Measurements from ENCODE around the gene CISD1. TPM values are rescaled to one million over a fixed set of nuclear protein-coding genes. Genes with fewer than 3 reads are reported as not detected.

CISD1 gene
- total RNA-seq, 1 donor from 2014 or later: 8.9 TPM

- H3K4me1 ChIP-seq (ENCODE audit: control insufficient read depth in 3 of 3, insufficient read depth in 3 of 3, low read length in 3 of 3): peaks cover 0 to 11% (median 3%) of the 10 kb centered on the region in 3 donors
Observed at GRCh38 chr10:58278274-58278961, 9.5 kb downstream of the CISD1 start.

GRCh38 chr10:58278962-58279307, 10.0 kb downstream of the CISD1 start:
- Histone ChIP-seq H3K4me1 (ENCODE audit: control insufficient read depth in 3 of 3, insufficient read depth in 3 of 3, low read length in 3 of 3) (peaks cover 0 to 11% (median 3%) of the 10 kb centered on the region in 3 donors), H3K36me3 (ENCODE audit: control insufficient read depth in 3 of 3, insufficient read depth in 3 of 3, low read length in 3 of 3) (peaks cover 3 to 13% (median 11%) of the 10 kb centered on the region in 3 donors), H3K27ac (ENCODE audit: low read depth, low read length) (no peak overlapping the region), H3K9me3 (ENCODE audit: control insufficient read depth in 3 of 3, low read length in 3 of 3) (no peaks in the 10 kb centered on the region), H3K27me3 (ENCODE audit: control insufficient read depth in 3 of 3, insufficient read depth in 3 of 3, low read length in 3 of 3) (no peaks in the 10 kb centered on the region), H3K9ac (ENCODE audit: low read depth in 1 of 3, low read length in 3 of 3) (no peak overlapping the region), H3K4me3 (ENCODE audit: low read length in 3 of 3) (no peak overlapping the region)

More at GRCh38 chr10:58278274-58278961, 9.5 kb downstream of the CISD1 start:
- no peaks in the 10 kb centered on the region for H3K9me3 ChIP-seq (ENCODE audit: control insufficient read depth in 3 of 3, low read length in 3 of 3)
- H3K36me3 ChIP-seq (ENCODE audit: control insufficient read depth in 3 of 3, insufficient read depth in 3 of 3, low read length in 3 of 3): peaks cover 3 to 13% (median 11%) of the 10 kb centered on the region in 3 donors
- no peak overlapping the region for H3K4me3 ChIP-seq (ENCODE audit: low read length in 3 of 3)
- no peaks in the 10 kb centered on the region for H3K27me3 ChIP-seq (ENCODE audit: control insufficient read depth in 3 of 3, insufficient read depth in 3 of 3, low read length in 3 of 3)
- H3K9ac ChIP-seq (ENCODE audit: low read depth in 1 of 3, low read length in 3 of 3): no peak overlapping the region
- no peak overlapping the region for H3K27ac ChIP-seq (ENCODE audit: low read depth, low read length)

GRCh38 chr10:58280477-58280876, 11.5 kb downstream of the CISD1 start:
- Histone ChIP-seq H3K4me3 (ENCODE audit: low read length in 3 of 3) (no peak overlapping the region), H3K9me3 (ENCODE audit: control insufficient read depth in 3 of 3, low read length in 3 of 3) (no peaks in the 10 kb centered on the region), H3K27me3 (ENCODE audit: control insufficient read depth in 3 of 3, insufficient read depth in 3 of 3, low read length in 3 of 3) (no peaks in the 10 kb centered on the region), H3K36me3 (ENCODE audit: control insufficient read depth in 3 of 3, insufficient read depth in 3 of 3, low read length in 3 of 3) (peaks cover 3 to 13% (median 11%) of the 10 kb centered on the region in 3 donors), H3K4me1 (ENCODE audit: control insufficient read depth in 3 of 3, insufficient read depth in 3 of 3, low read length in 3 of 3) (peaks cover 0 to 6% (median 3%) of the 10 kb centered on the region in 3 donors), H3K27ac (ENCODE audit: low read depth, low read length) (no peak overlapping the region), H3K9ac (ENCODE audit: low read depth in 1 of 3, low read length in 3 of 3) (no peak overlapping the region)

DNA sequence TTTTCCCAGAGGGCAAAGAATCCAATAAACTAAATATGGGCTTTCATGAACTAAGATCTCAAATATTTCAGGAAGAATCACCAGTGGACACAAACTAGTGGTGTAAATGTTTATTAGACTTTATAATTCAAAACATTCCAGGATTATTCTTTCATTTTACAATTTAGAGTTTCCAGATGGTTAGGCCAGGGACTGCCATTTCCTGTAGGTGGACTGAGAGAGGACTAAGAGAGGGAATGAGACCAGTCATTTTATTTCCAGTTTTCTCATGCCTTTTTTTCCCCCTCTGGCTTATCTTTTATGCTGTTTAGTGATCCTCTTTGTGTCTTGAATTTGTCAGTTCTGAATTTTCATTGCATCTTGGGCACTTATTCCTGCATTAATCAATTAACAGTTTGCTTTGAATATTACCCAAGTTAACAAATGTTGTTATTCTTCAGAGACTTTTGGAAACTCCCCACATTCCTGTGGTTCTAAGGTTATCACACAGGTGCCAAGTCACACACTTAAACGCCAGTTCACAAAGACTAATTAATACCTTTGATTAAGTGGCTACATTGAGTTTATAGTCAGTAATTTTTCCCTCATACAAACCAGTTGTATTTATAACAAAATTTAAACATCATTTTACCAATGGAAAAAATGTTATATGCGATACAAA, 12.3 kb downstream of the CISD1 start:
- no peak overlapping the region for H3K4me3 ChIP-seq (ENCODE audit: low read length in 3 of 3)
- peaks cover 0 to 6% (median 0%) of the 10 kb centered on the region in 3 donors for H3K4me1 ChIP-seq (ENCODE audit: control insufficient read depth in 3 of 3, insufficient read depth in 3 of 3, low read length in 3 of 3)
- H3K27ac ChIP-seq (ENCODE audit: low read depth, low read length): no peak overlapping the region
- no peaks in the 10 kb centered on the region for H3K27me3 ChIP-seq (ENCODE audit: control insufficient read depth in 3 of 3, insufficient read depth in 3 of 3, low read length in 3 of 3)
- H3K9ac ChIP-seq (ENCODE audit: low read depth in 1 of 3, low read length in 3 of 3): no peak overlapping the region
- no peaks in the 10 kb centered on the region for H3K9me3 ChIP-seq (ENCODE audit: control insufficient read depth in 3 of 3, low read length in 3 of 3)
- H3K36me3 ChIP-seq (ENCODE audit: control insufficient read depth in 3 of 3, insufficient read depth in 3 of 3, low read length in 3 of 3): peaks cover 3 to 13% (median 11%) of the 10 kb centered on the region in 3 donors

GRCh38 chr10:58282615-58283014, 13.7 kb downstream of the CISD1 start:
- peaks cover 0 to 6% (median 0%) of the 10 kb centered on the region in 3 donors for H3K4me1 ChIP-seq (ENCODE audit: control insufficient read depth in 3 of 3, insufficient read depth in 3 of 3, low read length in 3 of 3)
- no peaks in the 10 kb centered on the region for H3K9me3 ChIP-seq (ENCODE audit: control insufficient read depth in 3 of 3, low read length in 3 of 3)
- no peak overlapping the region for H3K4me3 ChIP-seq (ENCODE audit: low read length in 3 of 3)
- H3K36me3 ChIP-seq (ENCODE audit: control insufficient read depth in 3 of 3, insufficient read depth in 3 of 3, low read length in 3 of 3): peaks cover 3 to 11% (median 9%) of the 10 kb centered on the region in 3 donors
- no peak overlapping the region for H3K27ac ChIP-seq (ENCODE audit: low read depth, low read length)
- no peaks in the 10 kb centered on the region for H3K27me3 ChIP-seq (ENCODE audit: control insufficient read depth in 3 of 3, insufficient read depth in 3 of 3, low read length in 3 of 3)
- H3K9ac ChIP-seq (ENCODE audit: low read depth in 1 of 3, low read length in 3 of 3): no peak overlapping the region

- H3K27me3 ChIP-seq (ENCODE audit: control insufficient read depth in 3 of 3, insufficient read depth in 3 of 3, low read length in 3 of 3): no peaks in the 10 kb centered on the region
- no peaks in the 10 kb centered on the region for H3K4me1 ChIP-seq (ENCODE audit: control insufficient read depth in 3 of 3, insufficient read depth in 3 of 3, low read length in 3 of 3)
- H3K9me3 ChIP-seq (ENCODE audit: control insufficient read depth in 3 of 3, low read length in 3 of 3): no peaks in the 10 kb centered on the region
- no peak overlapping the region for H3K27ac ChIP-seq (ENCODE audit: low read depth, low read length)
- H3K36me3 ChIP-seq (ENCODE audit: control insufficient read depth in 3 of 3, insufficient read depth in 3 of 3, low read length in 3 of 3): no peaks in the 10 kb centered on the region
- H3K9ac ChIP-seq (ENCODE audit: low read depth in 1 of 3, low read length in 3 of 3): no peak overlapping the region
- no peak overlapping the region for H3K4me3 ChIP-seq (ENCODE audit: low read length in 3 of 3)
Observed at GRCh38 chr10:58291538-58292174, 22.7 kb downstream of the CISD1 start.

DNA sequence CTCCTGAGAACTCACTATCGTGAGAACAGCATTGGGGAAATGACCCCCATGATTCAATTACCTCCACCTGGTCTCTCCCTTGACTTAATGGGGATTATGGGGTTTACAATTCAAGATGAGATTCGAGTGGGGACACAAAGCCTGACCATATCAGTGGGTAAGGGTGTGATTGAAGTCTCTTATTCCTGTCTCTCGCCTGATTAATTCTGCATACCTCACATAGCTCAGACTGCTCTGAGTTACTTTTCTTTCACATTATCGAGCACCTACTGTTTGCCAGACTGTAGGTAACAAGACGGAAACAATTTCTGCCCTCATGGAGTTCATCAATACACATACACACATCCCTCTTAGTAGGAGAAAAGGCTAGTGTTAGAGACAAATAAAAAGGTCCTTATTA, 25.0 kb downstream of the CISD1 start:
- H3K27ac ChIP-seq (ENCODE audit: low read depth, low read length): no peak overlapping the region
- H3K9ac ChIP-seq (ENCODE audit: low read depth in 1 of 3, low read length in 3 of 3): no peak overlapping the region
- no peaks in the 10 kb centered on the region for H3K9me3 ChIP-seq (ENCODE audit: control insufficient read depth in 3 of 3, low read length in 3 of 3)
- no peaks in the 10 kb centered on the region for H3K27me3 ChIP-seq (ENCODE audit: control insufficient read depth in 3 of 3, insufficient read depth in 3 of 3, low read length in 3 of 3)
- no peaks in the 10 kb centered on the region for H3K36me3 ChIP-seq (ENCODE audit: control insufficient read depth in 3 of 3, insufficient read depth in 3 of 3, low read length in 3 of 3)
- no peaks in the 10 kb centered on the region for H3K4me1 ChIP-seq (ENCODE audit: control insufficient read depth in 3 of 3, insufficient read depth in 3 of 3, low read length in 3 of 3)
- H3K4me3 ChIP-seq (ENCODE audit: low read length in 3 of 3): no peak overlapping the region

- H3K36me3 ChIP-seq (ENCODE audit: control insufficient read depth in 3 of 3, insufficient read depth in 3 of 3, low read length in 3 of 3): no peaks in the 10 kb centered on the region
- no peak overlapping the region for H3K9ac ChIP-seq (ENCODE audit: low read depth in 1 of 3, low read length in 3 of 3)
- H3K27me3 ChIP-seq (ENCODE audit: control insufficient read depth in 3 of 3, insufficient read depth in 3 of 3, low read length in 3 of 3): no peaks in the 10 kb centered on the region
- H3K27ac ChIP-seq (ENCODE audit: low read depth, low read length): no peak overlapping the region
- H3K4me1 ChIP-seq (ENCODE audit: control insufficient read depth in 3 of 3, insufficient read depth in 3 of 3, low read length in 3 of 3): no peaks in the 10 kb centered on the region
- H3K9me3 ChIP-seq (ENCODE audit: control insufficient read depth in 3 of 3, low read length in 3 of 3): no peaks in the 10 kb centered on the region
- H3K4me3 ChIP-seq (ENCODE audit: low read length in 3 of 3): no peak overlapping the region
Observed at GRCh38 chr10:58299580-58299979, 30.6 kb downstream of the CISD1 start.

DNA sequence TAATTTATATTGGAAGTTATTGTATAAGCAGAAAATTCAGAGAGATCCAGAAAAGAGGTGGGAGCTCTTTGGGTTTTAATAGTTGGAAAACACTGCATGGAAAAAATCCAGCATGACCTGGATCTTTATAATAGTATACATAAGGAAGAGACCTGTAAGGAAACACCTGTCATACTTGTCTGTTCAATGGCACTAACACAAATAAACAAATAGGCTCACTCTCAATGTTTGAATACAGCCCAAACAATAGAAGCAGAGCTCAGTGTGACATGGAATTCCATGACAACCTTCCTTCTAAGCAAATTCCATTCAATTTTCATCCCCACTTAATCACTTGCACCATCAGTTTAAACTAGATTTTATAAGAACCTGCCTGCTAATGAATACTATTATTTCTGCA, 31.7 kb downstream of the CISD1 start:
- Histone ChIP-seq H3K36me3 (ENCODE audit: control insufficient read depth in 3 of 3, insufficient read depth in 3 of 3, low read length in 3 of 3) (no peaks in the 10 kb centered on the region), H3K9ac (ENCODE audit: low read depth in 1 of 3, low read length in 3 of 3) (no peak overlapping the region), H3K9me3 (ENCODE audit: control insufficient read depth in 3 of 3, low read length in 3 of 3) (no peaks in the 10 kb centered on the region), H3K27ac (ENCODE audit: low read depth, low read length) (no peak overlapping the region), H3K4me3 (ENCODE audit: low read length in 3 of 3) (no peak overlapping the region), H3K27me3 (ENCODE audit: control insufficient read depth in 3 of 3, insufficient read depth in 3 of 3, low read length in 3 of 3) (no peaks in the 10 kb centered on the region), H3K4me1 (ENCODE audit: control insufficient read depth in 3 of 3, insufficient read depth in 3 of 3, low read length in 3 of 3) (no peaks in the 10 kb centered on the region)

- Histone ChIP-seq H3K9me3 (ENCODE audit: control insufficient read depth in 3 of 3, low read length in 3 of 3) (no peaks in the 10 kb centered on the region), H3K4me3 (ENCODE audit: low read length in 3 of 3) (no peak overlapping the region), H3K36me3 (ENCODE audit: control insufficient read depth in 3 of 3, insufficient read depth in 3 of 3, low read length in 3 of 3) (no peaks in the 10 kb centered on the region), H3K27me3 (ENCODE audit: control insufficient read depth in 3 of 3, insufficient read depth in 3 of 3, low read length in 3 of 3) (no peaks in the 10 kb centered on the region), H3K9ac (ENCODE audit: low read depth in 1 of 3, low read length in 3 of 3) (no peak overlapping the region), H3K27ac (ENCODE audit: low read depth, low read length) (no peak overlapping the region), H3K4me1 (ENCODE audit: control insufficient read depth in 3 of 3, insufficient read depth in 3 of 3, low read length in 3 of 3) (no peaks in the 10 kb centered on the region)
Observed at GRCh38 chr10:58302254-58302653, 33.3 kb downstream of the CISD1 start.
